ENCODE results near the gene BICDL1.

- TF ChIP-seq CTCF (IDR thresholded peaks at IDR 0.05) (no peak), POLR2A (IDR thresholded peaks at IDR 0.05) (no peak)
These were observed 24.1 kb upstream of the BICDL1 start for GRCh38 chr12:119964929-119965328.

Measured in vagina (tissue), 2 donors.